GM18499 (cell line): ENCODE measurements around the gene GLRX.
"Not testable (repeated sequence)": the region's sequence is repeated elsewhere in the genome, so short reads cannot be mapped to it uniquely, and the experiment has no call there.

Experiments
- ATAC-seq: cut with Tn5 transposase; IDR thresholded peaks from one replicate; pipeline ENCODE4 v1.9.1; 2021; ENCODE audit warnings: moderate number of reproducible peaks; ENCODE audit not compliant: insufficient read depth, unreplicated experiment

GLRX gene

DNA sequence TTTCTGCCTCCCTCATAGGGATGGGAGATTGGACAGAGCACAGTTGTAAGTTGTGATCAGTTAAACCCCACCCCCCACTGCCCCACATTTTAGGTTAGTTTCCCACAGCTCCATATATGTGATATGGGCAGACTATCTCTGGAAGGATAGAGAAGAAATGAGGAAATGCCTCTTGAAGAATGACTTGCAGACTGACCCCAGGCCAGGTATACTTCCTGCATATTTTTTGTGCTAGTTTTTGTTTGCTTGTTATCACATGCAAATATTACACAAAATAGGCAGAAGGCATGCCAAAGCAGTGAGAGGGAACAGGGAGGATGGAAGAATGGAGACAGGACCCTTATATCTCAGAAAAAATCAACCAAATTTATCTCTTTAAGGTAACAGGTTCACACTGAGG, 10.1 kb upstream of the GLRX start:
- no peak for ATAC-seq

- no peak for ATAC-seq
Observed at GRCh38 chr5:95830226-95830625, 7.7 kb upstream of the GLRX start.

GRCh38 chr5:95827892-95828246, 5.3 kb upstream of the GLRX start:
- ATAC-seq, result no peak

GRCh38 chr5:95826949-95827891, 4.7 kb upstream of the GLRX start:
- ATAC-seq, result no peak

GRCh38 chr5:95825495-95825894, 3.0 kb upstream of the GLRX start:
- no peak for ATAC-seq

DNA sequence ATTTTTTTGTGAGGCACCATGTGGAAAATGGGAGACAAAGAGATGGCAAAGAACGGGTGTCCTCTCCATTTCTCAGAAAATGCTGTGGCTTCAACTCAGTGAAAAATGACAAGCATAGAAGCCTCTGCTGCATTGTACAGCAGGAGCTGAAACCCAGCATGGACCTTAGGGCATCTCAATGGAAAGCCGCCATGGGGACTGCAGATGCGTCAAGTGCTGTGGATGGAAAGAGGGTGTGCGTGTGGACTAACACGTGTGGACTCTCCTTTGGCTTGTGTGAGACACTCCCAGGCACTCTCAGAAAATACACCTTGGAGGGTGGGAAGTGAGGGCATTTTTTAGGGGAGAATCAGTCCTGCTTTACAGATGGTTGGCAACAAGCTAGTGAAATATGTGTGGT, 2.2 kb upstream of the GLRX start:
- ATAC-seq, result no peak

DNA sequence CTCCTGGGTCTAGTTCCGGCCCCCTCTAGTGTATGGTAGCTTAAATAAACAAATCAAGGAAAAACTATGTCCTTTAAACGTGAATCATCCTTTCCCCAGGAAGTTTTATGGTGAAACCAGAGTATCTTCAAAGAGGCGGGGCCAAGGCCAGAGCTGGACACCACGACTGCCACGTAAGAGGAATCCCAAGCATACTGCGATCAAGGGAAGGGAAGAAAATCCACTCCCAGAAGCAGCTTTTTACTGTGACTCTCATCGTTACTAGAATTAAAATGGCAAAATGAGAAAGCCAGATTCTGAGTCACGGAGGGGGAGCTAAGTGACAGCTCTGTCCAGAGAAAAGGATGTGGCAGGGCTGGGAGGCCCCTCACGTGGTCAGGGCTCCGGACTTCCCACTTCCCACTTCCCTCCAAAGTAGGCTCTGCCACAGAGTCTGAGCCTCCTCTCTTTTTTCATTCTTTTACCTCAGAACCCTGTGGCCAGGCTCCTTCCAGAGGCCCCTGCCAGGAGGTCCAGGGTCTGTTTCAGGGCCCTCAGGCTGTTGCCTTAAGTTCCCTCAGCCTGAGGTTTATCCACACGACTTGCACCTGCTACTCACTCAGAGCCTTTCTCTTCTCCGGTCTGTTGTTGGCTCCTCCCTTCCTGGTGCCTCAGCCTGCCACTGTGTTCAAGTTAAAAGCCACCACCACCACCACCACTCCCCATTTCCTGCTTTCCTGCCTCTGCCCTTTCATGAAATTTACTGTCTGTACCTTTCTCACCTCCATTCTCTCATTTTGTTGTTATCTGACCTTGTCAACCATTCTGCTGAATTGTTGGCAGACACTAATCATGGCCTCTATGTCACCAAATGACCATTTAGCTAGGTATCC, 1.4 kb upstream of the GLRX start:
- no peak for ATAC-seq

- no peak for ATAC-seq
Observed at GRCh38 chr5:95823218-95823737, 752 bp upstream of the GLRX start.

GRCh38 chr5:95822043-95822541, 434 bp downstream of the GLRX start:
- ATAC-seq, result no peak

GRCh38 chr5:95821110-95822021, 1.2 kb downstream of the GLRX start:
- ATAC-seq, result peak; percentile 34

- no peak for ATAC-seq
Observed at GRCh38 chr5:95818181-95819147, 4.1 kb downstream of the GLRX start.

DNA sequence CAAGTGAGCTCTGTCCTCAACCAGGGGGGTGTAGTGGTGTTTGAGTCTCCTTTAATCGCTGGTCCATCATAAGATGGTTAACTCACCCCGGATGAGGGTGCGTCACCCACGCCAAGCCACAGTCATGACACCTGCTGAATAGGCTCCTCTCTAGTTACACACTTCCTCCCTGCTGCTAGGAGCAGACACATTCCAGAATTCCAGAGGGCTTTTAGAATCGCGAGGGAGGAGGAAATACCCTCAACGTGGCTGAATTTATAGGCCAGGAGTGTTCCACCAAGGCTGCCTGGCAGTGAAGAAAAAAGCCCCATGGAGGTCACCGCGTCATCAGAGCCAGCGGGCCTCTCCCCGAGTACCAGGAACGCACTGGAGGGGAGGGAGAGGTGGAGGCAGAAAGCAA, 5.1 kb downstream of the GLRX start:
- no peak for ATAC-seq

DNA sequence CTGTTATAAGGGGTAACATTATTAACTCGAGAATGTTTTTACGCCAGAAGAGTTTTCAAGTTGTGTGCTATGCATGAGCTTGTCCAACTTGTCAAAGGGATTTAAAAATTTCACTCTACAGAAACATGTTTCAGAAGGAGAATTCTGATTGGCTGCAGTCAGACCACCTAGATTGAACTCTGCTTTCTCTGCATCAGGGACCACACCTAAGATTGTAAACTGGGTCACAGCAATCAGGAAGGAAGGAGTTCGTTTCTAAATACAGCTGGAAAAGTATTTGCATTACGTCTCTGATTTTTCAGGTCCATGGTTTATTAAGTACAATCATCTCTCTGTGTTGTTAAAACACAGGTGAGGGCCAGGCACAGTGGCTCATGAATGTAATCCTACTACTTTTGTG, 5.8 kb downstream of the GLRX start:
- ATAC-seq, result no peak

GRCh38 chr5:95816341-95816740, 6.2 kb downstream of the GLRX start:
- ATAC-seq, result no peak

- no peak for ATAC-seq
Observed at GRCh38 chr5:95815155-95815729, 7.3 kb downstream of the GLRX start.

GRCh38 chr5:95813035-95813434, 9.5 kb downstream of the GLRX start:
- not testable (repeated sequence) for ATAC-seq

GRCh38 chr5:95812074-95812471, 10.5 kb downstream of the GLRX start:
- ATAC-seq, result no peak

DNA sequence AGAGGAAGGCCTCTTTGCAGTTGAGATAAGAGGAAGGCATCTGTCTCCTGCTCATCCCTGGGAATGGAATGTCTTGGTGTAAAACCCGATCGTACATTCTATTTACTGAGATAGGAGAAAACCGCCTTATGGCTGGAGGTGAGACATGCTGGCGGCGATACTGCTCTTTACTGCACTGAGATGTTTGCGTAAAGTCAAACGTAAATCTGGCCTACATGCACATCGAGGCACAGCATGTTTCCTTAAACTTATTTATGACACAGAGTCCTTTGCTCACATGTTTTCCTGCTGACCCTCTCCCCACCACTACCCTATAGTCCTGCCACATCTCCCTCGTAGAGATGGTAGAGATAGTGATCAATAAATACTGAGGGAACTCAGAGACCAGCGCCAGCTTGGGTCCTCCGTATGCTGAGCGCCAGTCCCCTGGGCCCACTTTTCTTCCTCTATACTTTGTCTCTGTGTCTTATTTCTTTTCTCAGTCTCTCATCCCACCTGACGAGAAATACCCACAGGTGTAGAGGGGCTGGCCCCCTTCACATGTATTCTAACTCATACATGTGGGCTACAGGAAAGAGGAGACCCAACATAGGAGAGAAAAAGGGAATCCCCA, 11.0 kb downstream of the GLRX start:
- ATAC-seq, result not testable (repeated sequence)
